Measurements from ENCODE around the gene RNH1. TPM values are rescaled to one million over a fixed set of nuclear protein-coding genes. Genes with fewer than 3 reads are reported as not detected.

Gene RNH1
- total RNA-seq, 2 donors from 2014 or later, result 42.7 to 43.2 TPM

GRCh38 chr11:528166-528814 lies 21.2 kb upstream of the RNH1 start:
- Mint-ChIP-seq H3K9me3 (peaks cover 3% of the 10 kb centered on the region), H3K27ac (no peak overlapping the region), H3K4me1 (no peaks in the 10 kb centered on the region), H3K27me3 (ENCODE audit: insufficient read depth) (no peaks in the 10 kb centered on the region), H3K4me3 (no peak overlapping the region), H3K36me3 (ENCODE audit: low read depth) (peaks cover 8% of the 10 kb centered on the region)
- peaks cover under 1% of the 10 kb centered on the region for H3K36me3 ChIP-seq (ENCODE audit: control insufficient read depth, insufficient read depth, low read length)
- H3K9ac ChIP-seq (ENCODE audit: extremely low read depth, low read length, poor library complexity, severe bottlenecking), result no peak overlapping the region
- 90 to 92% methylated on average over 19 to 30 of the region's 30 CpGs for WGBS, 2 experiments (ENCODE audit: insufficient coverage in 1 of 2, insufficient read length in 1 of 2)
- peak; percentile 45 for DNase-seq
- H3K9me3 ChIP-seq (ENCODE audit: control insufficient read depth, low read length), result no peaks in the 10 kb centered on the region
- H3K4me3 ChIP-seq (ENCODE audit: low read length), result no peak overlapping the region
- H3K27me3 ChIP-seq (ENCODE audit: control insufficient read depth, insufficient read depth, low read length, poor library complexity, severe bottlenecking), result no peaks in the 10 kb centered on the region
- H3K4me1 ChIP-seq (ENCODE audit: control insufficient read depth, insufficient read depth, low read length), result no peaks in the 10 kb centered on the region
- no peak for TF ChIP-seq CTCF (conservative IDR thresholded peaks at IDR 0.05)
- H3K27ac ChIP-seq (ENCODE audit: low read depth, low read length), result no peak overlapping the region

- no peaks in the 10 kb centered on the region for H3K36me3 Mint-ChIP-seq (ENCODE audit: low read depth)
- H3K27ac ChIP-seq (ENCODE audit: low read depth, low read length), result no peak overlapping the region
- no peak overlapping the region for H3K9ac ChIP-seq (ENCODE audit: extremely low read depth, low read length, poor library complexity, severe bottlenecking)
- H3K27me3 ChIP-seq (ENCODE audit: control insufficient read depth, insufficient read depth, low read length, poor library complexity, severe bottlenecking), result no peaks in the 10 kb centered on the region
- WGBS, 2 experiments (ENCODE audit: insufficient coverage in 1 of 2, insufficient read length in 1 of 2), result 90 to 91% methylated on average over 16 to 17 of the region's 17 CpGs
- no peak overlapping the region for H3K4me3 ChIP-seq (ENCODE audit: low read length)
- peaks cover 3% of the 10 kb centered on the region for H3K9me3 Mint-ChIP-seq
- H3K27ac Mint-ChIP-seq, result no peak overlapping the region
- DNase-seq, result no peak
- H3K4me1 Mint-ChIP-seq, result no peaks in the 10 kb centered on the region
- H3K27me3 Mint-ChIP-seq (ENCODE audit: insufficient read depth), result peaks cover 2% of the 10 kb centered on the region
- no peaks in the 10 kb centered on the region for H3K9me3 ChIP-seq (ENCODE audit: control insufficient read depth, low read length)
- no peaks in the 10 kb centered on the region for H3K36me3 ChIP-seq (ENCODE audit: control insufficient read depth, insufficient read depth, low read length)
- no peak for TF ChIP-seq CTCF (conservative IDR thresholded peaks at IDR 0.05)
- H3K4me1 ChIP-seq (ENCODE audit: control insufficient read depth, insufficient read depth, low read length), result no peaks in the 10 kb centered on the region
- no peak overlapping the region for H3K4me3 Mint-ChIP-seq
These were observed 19.1 kb upstream of the RNH1 start for GRCh38 chr11:526192-526591.

- H3K27me3 ChIP-seq (ENCODE audit: control insufficient read depth, insufficient read depth, low read length, poor library complexity, severe bottlenecking), result no peaks in the 10 kb centered on the region
- no peak overlapping the region for H3K4me3 ChIP-seq (ENCODE audit: low read length)
- no peak for DNase-seq
- no peak overlapping the region for H3K9ac ChIP-seq (ENCODE audit: extremely low read depth, low read length, poor library complexity, severe bottlenecking)
- Mint-ChIP-seq H3K9me3 (peaks cover 35% of the 10 kb centered on the region), H3K4me3 (no peak overlapping the region), H3K36me3 (ENCODE audit: low read depth) (peaks cover 11% of the 10 kb centered on the region), H3K4me1 (no peaks in the 10 kb centered on the region), H3K27me3 (ENCODE audit: insufficient read depth) (peaks cover 4% of the 10 kb centered on the region), H3K27ac (no peak overlapping the region)
- no peak for TF ChIP-seq CTCF (conservative IDR thresholded peaks at IDR 0.05)
- H3K36me3 ChIP-seq (ENCODE audit: control insufficient read depth, insufficient read depth, low read length), result no peaks in the 10 kb centered on the region
- H3K27ac ChIP-seq (ENCODE audit: low read depth, low read length), result no peak overlapping the region
- peaks cover 11% of the 10 kb centered on the region for H3K9me3 ChIP-seq (ENCODE audit: control insufficient read depth, low read length)
- no peaks in the 10 kb centered on the region for H3K4me1 ChIP-seq (ENCODE audit: control insufficient read depth, insufficient read depth, low read length)
- 91 to 98% methylated on average over 7 to 10 of the region's 10 CpGs for WGBS, 2 experiments (ENCODE audit: insufficient coverage in 1 of 2, insufficient read length in 1 of 2)
These were observed 14.2 kb upstream of the RNH1 start for GRCh38 chr11:521177-521688.

Measured in endodermal cell (in vitro differentiated cells).